ENCODE measurements around the gene RBFOX2.
"Not testable (repeated sequence)": the region's sequence is repeated elsewhere in the genome, so short reads cannot be mapped to it uniquely, and the experiment has no call there.

Gene RBFOX2

GRCh38 chr22:35754761-35755160 lies 273.9 kb downstream of the RBFOX2 start:
- DNase-seq, result no peak

DNA sequence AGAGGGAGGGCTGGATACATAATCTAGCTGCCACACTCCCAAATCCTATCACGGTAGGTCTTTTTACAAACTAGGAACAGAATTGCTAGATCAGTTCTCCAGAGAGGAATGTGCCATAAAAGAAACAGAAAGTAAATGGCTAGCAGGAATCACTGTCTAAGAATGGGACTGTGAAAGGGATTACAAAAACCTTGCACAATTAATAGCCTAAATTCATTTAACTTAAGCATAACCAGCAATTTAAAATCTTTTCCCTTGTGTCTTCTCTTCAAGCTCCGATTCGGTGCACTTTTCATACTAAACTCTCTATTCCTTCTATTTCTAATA lies 275.8 kb downstream of the RBFOX2 start:
- DNase-seq, result no peak

DNA sequence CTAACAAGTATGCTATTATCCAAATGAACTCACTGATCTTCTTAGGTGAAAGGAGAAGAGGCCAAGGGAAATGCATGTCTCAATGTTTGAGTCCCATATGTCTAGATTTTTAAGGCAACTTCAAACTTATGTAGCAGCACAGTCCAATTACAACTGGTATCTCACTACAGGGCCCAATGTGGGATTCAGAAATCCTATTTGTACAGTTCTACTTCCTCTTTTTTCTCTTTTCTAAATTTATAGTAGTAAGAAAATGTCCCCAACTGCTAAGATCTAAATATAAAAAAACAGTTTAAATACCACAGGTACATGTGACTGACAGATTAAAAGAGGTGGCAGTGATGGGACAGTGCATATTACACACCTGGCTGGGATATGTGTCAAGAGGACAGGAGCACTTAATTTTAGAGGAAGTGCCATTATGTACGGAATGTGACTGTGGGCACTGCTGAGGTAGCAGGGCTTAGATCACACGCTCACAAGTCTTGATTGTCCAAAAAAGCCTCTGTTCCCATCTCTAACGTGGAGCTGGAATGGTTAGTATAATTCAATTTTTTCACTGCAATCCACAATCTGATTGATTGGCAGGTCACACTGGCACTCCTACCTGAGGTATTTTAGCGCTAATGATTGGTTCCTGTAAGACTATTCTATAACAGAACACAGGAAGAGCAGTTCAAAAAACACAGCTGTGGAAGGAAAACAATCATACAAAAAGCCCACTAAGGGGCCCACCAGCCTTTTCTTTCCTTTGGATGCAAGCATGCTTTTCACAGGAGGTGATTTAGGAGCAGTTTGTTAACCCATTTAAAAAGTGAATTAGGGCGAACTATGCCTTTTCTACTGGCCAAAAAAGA lies 276.4 kb downstream of the RBFOX2 start:
- no peak for DNase-seq

GRCh38 chr22:35749808-35750207 lies 278.8 kb downstream of the RBFOX2 start:
- DNase-seq, result no peak

GRCh38 chr22:35746946-35747703 lies 281.5 kb downstream of the RBFOX2 start:
- DNase-seq, result no peak

DNA sequence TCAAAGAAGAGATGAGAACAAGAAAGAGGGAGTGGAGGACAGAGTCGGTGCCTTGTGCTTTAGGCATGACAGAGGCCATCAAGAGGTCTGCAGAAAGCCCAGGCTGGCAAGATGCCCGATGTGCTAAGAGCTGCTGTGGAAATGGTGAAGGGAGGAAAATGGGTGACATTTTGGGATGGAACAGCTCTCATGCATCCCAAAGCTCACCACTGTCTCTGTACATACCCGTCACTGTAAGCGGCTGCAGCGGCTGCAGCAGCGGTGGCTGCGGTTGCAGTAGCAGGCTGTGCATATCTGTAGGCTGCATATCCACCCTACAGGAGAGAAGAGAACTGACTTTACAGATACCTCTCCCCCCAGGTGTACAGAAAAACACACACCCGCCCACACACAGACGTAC lies 282.4 kb downstream of the RBFOX2 start:
- DNase-seq, result no peak

- DNase-seq, result no peak
Measured at GRCh38 chr22:35743326-35743860, 285.2 kb downstream of the RBFOX2 start.

- DNase-seq, result no peak
Measured at GRCh38 chr22:35742342-35743100, 286.1 kb downstream of the RBFOX2 start.

- DNase-seq, result no peak
Measured at GRCh38 chr22:35740616-35741015, 288.0 kb downstream of the RBFOX2 start.

DNA sequence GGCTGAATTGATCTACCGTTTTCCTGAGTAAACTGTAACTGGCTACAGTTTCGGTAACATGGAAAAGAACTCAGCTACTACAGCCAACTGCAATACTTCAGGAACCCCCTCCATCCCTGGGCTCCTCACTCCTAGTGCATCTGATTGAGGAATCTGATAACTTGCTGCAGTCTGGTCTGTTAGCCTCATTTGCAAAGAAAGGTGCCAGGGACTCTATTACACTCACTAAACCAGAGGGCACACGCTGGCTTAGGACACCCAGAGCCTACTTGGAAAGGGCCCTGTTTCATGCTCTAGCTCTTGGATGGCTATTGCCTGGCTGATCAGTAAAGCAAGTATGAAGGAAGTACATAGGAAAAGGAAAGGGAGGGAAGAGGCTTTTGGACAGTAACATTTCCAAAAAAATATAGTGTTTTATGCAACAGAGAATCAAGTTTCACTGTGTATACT lies 288.7 kb downstream of the RBFOX2 start:
- DNase-seq, result no peak

GRCh38 chr22:35739076-35739930 lies 289.3 kb downstream of the RBFOX2 start:
- DNase-seq, result no peak

DNA sequence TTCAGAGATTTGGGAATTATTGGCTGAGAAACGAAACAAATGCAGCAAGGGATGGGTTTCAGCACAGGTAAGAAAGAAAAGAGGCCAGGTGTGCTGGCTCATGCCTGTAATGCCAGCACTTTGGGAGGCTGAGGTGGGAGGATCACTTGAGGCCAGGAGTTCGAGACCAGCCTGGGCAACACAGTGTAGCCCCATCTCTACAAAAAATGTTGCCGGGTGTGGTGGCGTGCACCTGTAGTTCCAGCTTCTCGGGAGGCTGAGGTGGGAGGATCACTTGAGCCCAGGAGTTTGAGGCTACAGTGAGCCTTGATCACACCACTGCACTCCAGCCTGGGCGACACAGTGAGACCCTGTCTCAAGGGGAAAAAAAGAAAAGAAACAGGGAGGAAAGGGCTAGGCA lies 290.7 kb downstream of the RBFOX2 start:
- DNase-seq, result not testable (repeated sequence)

DNA sequence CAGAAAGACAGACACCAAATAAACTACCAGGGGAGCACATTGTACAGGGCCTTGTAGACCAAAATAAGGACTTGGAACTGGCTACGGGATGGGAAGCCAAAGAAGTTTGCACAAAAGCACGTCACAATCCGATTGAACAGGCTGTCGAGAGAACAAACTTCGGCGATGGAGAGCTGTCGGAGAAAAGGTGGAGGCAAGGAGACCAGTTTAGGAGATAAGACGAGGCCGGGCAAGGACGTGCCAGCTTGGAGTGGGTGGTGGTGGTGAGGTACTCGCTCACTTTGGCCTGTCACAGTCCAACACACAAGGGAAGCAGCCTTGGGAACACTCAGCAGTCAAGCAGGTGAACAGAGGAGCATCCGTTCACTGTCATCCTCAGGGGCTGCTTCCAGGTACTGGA lies 291.9 kb downstream of the RBFOX2 start:
- DNase-seq, result no peak

- no peak for DNase-seq
Measured at GRCh38 chr22:35736166-35736565, 292.5 kb downstream of the RBFOX2 start.

- DNase-seq, result no peak
Measured at GRCh38 chr22:35735542-35735941, 293.1 kb downstream of the RBFOX2 start.

DNA sequence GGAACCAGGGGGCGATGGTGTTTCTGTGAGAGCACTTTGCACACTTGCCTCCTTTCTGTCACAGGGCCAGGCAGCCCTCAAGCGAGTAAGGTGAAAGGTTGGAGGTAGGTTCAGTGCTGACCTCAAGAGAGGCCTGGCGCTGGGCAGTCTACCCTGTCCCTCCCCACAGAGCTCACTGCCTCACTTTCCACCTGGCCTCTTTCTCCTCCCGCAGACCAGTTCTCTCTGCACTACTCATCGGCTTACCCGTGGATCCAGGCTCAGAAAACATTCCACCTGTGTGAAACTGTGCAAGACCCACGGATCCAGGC lies 294.2 kb downstream of the RBFOX2 start:
- DNase-seq, result no peak

DNA sequence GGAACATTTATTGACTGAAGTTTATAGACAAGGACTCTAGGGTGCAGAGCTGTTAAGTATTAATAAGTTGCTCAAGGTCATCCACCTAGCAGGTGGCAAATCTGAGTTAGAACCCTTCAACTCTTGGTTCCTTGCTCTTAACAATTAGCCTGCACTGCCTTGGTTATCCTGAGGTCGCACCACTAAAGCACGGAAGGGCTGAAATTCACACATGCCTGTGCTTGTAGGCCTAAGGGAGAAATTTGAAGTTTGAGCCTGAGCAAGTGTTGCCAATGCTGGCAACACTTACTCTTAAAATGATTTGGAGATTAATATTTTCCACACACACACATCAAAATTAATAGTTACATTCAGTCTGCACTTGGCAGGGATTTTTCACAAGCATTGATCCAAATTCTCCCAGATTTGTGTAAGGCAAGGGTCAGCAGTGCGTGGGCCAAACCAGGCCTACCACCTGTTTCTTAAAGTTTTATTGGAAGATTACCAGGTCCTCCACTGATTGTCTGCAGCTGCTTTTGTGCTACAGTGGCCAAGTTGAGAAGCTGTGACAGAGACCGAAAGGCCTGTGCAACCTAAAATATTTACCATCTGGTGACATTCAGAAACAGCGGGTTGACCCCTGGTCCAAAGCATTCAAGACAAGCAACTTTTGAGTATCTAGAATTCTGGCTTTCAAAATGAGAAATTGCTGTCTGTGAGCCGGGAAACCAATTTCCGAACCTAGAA lies 294.7 kb downstream of the RBFOX2 start:
- DNase-seq, result no peak

DNA sequence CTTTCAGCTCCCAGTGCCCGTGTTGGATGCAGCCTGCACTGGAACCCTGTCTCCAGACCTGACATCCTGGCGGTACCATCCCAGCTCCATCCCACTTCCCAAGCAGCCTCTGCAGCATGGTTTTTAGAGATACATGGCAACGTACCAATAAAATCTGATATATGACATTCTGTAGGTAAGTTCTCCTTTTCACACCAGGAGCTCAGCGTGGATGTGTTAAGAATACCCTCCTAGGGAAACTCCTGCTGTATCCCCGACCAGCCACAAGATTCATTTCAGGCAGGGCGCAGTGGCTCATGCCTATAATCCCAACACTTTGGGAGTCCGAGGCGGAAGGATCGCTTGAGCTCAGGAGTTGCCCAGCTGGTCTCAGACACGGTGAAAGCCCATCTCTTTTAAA lies 295.6 kb downstream of the RBFOX2 start:
- DNase-seq, result no peak

GRCh38 chr22:35732116-35732515 lies 296.5 kb downstream of the RBFOX2 start:
- DNase-seq, result no peak

- DNase-seq, result no peak
Measured at GRCh38 chr22:35731321-35731720, 297.3 kb downstream of the RBFOX2 start.

- DNase-seq, result no peak
Measured at GRCh38 chr22:35729309-35729698, 299.3 kb downstream of the RBFOX2 start.

Data from T1000 (cell line).